ENCODE results near the gene ETS2. TPM values are rescaled to one million over a fixed set of nuclear protein-coding genes. Genes with fewer than 3 reads are reported as not detected.

Gene ETS2
- polyA plus RNA-seq, 1 donor from 2014 or later = 11.6 TPM

DNA sequence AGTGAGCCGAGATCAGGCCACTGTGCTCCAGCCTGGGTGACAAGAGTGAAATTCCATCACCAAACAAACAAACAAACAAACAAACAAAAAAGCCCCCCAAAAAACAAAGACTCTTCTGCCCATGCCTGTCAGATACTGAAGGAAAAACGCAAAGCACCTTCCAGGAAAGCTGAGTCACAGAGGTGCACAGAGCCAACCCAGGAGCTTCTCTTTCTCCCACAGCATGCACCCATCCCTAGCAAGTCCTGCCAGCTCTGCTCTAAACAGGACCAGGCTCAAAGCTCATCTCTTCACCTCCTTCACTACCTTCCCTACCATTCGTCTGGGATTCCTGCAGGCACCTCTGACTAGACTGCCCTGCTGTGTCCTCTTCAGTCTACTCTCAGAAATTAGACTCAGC is 46.5 kb downstream of the ETS2 start:
- Histone ChIP-seq H4K20me1 (ENCODE audit: insufficient read depth) (no peaks in the 10 kb centered on the region), H3K9ac (ENCODE audit: low read length) (no peak overlapping the region), H3K27me3 (ENCODE audit: insufficient read depth, low read depth, low read length) (no peaks in the 10 kb centered on the region), H3K36me3 (ENCODE audit: insufficient read depth, low read length) (no peaks in the 10 kb centered on the region), H3K79me2 (replicated peaks; ENCODE audit: insufficient read depth, low read length) (no peaks in the 10 kb centered on the region), H3K9me2 (ENCODE audit: insufficient read depth, low read length) (no peaks in the 10 kb centered on the region), H3F3A (ENCODE audit: insufficient read depth, low read length, poor library complexity, severe bottlenecking) (no peaks in the 10 kb centered on the region), H3K9me3 (ENCODE audit: low read length) (no peaks in the 10 kb centered on the region), H3K4me3 (ENCODE audit: low read length) (no peak overlapping the region), H3K27ac (ENCODE audit: low read length) (no peak overlapping the region), H3K4me2 (ENCODE audit: low read length) (no peak overlapping the region), H2AFZ (ENCODE audit: low read depth, low read length) (no peak overlapping the region)
- TF ChIP-seq, protein P1, sequence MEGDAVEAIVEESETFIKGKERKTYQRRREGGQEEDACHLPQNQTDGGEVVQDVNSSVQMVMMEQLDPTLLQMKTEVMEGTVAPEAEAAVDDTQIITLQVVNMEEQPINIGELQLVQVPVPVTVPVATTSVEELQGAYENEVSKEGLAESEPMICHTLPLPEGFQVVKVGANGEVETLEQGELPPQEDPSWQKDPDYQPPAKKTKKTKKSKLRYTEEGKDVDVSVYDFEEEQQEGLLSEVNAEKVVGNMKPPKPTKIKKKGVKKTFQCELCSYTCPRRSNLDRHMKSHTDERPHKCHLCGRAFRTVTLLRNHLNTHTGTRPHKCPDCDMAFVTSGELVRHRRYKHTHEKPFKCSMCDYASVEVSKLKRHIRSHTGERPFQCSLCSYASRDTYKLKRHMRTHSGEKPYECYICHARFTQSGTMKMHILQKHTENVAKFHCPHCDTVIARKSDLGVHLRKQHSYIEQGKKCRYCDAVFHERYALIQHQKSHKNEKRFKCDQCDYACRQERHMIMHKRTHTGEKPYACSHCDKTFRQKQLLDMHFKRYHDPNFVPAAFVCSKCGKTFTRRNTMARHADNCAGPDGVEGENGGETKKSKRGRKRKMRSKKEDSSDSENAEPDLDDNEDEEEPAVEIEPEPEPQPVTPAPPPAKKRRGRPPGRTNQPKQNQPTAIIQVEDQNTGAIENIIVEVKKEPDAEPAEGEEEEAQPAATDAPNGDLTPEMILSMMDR (IDR thresholded peaks at IDR 0.05; ENCODE audit: poor library complexity, severe bottlenecking) = no peak
- TF ChIP-seq TAF1 (IDR thresholded peaks at IDR 0.05; ENCODE audit: low read depth) (no peak), SMC3 (conservative IDR thresholded peaks at IDR 0.05; ENCODE audit: poor library complexity) (no peak), RAD21 (conservative IDR thresholded peaks at IDR 0.05) (no peak), EZH2 (IDR thresholded peaks at IDR 0.05; ENCODE audit: borderline replicate concordance, insufficient read depth, low read length, poor library complexity, severe bottlenecking) (no peak), EP300 (conservative IDR thresholded peaks at IDR 0.05; ENCODE audit: poor library complexity, severe bottlenecking) (no peak), MXI1 (conservative IDR thresholded peaks at IDR 0.05; ENCODE audit: poor library complexity, severe bottlenecking) (no peak), POLR2AphosphoS5 (IDR thresholded peaks at IDR 0.05) (no peak)
- TF ChIP-seq, protein P2, sequence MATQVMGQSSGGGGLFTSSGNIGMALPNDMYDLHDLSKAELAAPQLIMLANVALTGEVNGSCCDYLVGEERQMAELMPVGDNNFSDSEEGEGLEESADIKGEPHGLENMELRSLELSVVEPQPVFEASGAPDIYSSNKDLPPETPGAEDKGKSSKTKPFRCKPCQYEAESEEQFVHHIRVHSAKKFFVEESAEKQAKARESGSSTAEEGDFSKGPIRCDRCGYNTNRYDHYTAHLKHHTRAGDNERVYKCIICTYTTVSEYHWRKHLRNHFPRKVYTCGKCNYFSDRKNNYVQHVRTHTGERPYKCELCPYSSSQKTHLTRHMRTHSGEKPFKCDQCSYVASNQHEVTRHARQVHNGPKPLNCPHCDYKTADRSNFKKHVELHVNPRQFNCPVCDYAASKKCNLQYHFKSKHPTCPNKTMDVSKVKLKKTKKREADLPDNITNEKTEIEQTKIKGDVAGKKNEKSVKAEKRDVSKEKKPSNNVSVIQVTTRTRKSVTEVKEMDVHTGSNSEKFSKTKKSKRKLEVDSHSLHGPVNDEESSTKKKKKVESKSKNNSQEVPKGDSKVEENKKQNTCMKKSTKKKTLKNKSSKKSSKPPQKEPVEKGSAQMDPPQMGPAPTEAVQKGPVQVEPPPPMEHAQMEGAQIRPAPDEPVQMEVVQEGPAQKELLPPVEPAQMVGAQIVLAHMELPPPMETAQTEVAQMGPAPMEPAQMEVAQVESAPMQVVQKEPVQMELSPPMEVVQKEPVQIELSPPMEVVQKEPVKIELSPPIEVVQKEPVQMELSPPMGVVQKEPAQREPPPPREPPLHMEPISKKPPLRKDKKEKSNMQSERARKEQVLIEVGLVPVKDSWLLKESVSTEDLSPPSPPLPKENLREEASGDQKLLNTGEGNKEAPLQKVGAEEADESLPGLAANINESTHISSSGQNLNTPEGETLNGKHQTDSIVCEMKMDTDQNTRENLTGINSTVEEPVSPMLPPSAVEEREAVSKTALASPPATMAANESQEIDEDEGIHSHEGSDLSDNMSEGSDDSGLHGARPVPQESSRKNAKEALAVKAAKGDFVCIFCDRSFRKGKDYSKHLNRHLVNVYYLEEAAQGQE (IDR thresholded peaks at IDR 0.05; ENCODE audit: borderline replicate concordance) = no peak

DNA sequence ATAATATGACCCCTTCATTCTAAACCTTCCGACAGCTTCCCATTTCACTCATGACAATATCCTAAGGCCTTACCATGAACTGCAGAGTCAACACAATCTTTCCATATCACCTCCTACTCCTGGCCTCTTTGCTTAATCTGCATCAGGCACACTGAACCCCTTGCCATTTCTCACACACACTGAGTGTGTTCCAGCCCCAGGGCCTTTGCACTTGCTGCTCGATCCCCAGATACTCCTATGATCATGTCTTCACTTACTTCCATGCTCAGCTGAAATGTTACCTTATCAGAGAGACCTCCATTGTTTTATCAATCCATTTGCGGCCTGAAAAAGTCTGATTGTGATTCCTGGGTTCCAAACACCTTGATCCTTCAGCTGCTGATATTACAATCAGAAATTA is 47.0 kb downstream of the ETS2 start:
- Histone ChIP-seq H3K27me3 (ENCODE audit: insufficient read depth, low read depth, low read length) (no peaks in the 10 kb centered on the region), H3K9ac (ENCODE audit: low read length) (no peak overlapping the region), H2AFZ (ENCODE audit: low read depth, low read length) (no peak overlapping the region), H4K20me1 (ENCODE audit: insufficient read depth) (no peaks in the 10 kb centered on the region), H3K36me3 (ENCODE audit: insufficient read depth, low read length) (no peaks in the 10 kb centered on the region), H3K9me3 (ENCODE audit: low read length) (no peaks in the 10 kb centered on the region), H3K4me2 (ENCODE audit: low read length) (no peak overlapping the region), H3K79me2 (replicated peaks; ENCODE audit: insufficient read depth, low read length) (no peaks in the 10 kb centered on the region), H3K9me2 (ENCODE audit: insufficient read depth, low read length) (no peaks in the 10 kb centered on the region), H3K4me3 (ENCODE audit: low read length) (no peak overlapping the region), H3F3A (ENCODE audit: insufficient read depth, low read length, poor library complexity, severe bottlenecking) (no peaks in the 10 kb centered on the region), H3K27ac (ENCODE audit: low read length) (no peak overlapping the region)
- TF ChIP-seq SMC3 (conservative IDR thresholded peaks at IDR 0.05; ENCODE audit: poor library complexity) (no peak), RAD21 (conservative IDR thresholded peaks at IDR 0.05) (no peak), EZH2 (IDR thresholded peaks at IDR 0.05; ENCODE audit: borderline replicate concordance, insufficient read depth, low read length, poor library complexity, severe bottlenecking) (no peak), POLR2AphosphoS5 (IDR thresholded peaks at IDR 0.05) (no peak)
- TF ChIP-seq, protein P1 (IDR thresholded peaks at IDR 0.05; ENCODE audit: poor library complexity, severe bottlenecking) = no peak

Data from neural cell (in vitro differentiated cells).